ENCODE measurements around the gene DPH1.
A peak's percentile ranks its signal among the peaks of the same experiment; 100 is the strongest.

Gene DPH1

DNA sequence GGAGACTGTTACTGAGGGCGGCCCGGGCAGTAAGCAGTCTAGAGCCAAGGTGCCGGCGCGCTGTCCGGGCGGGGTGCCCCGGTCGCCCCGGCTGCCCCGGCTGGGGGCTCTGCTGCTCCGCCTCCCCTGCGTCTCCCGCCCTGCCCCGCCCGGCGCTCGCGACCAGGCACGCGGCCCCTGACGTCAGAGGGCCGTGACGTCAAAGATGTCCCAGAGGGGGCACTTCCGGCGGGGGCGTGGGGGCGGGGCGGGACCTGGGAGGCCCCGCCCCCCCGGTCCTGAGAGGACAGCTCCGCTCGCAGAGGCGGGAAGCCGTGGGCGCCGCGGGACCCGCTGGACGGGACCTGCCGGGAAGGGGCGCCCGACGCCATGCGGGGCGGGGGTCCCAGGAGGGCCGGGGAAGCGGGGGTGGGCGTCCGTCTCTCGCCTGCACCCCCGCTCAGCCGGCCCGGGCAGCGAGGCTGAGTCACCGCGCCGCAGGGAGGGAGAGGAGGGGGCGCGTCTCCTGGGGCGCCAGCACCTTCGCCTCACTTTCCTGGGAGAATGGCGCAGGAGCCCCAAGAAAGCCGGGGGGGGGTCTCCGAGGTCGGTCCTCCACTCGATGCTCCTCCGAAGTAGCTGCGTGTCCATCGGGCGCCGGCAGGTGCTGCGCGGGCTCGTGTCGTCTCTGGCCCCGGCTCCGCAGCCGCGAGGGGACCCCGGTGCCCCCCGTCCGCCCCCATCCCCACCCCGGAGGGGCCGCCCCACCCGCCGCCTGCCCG, 20.5 kb downstream of the DPH1 start:
- DNase-seq = peak; percentile 77

- DNase-seq = no peak
Observed at GRCh38 chr17:2051061-2051932, 21.3 kb downstream of the DPH1 start.

DNA sequence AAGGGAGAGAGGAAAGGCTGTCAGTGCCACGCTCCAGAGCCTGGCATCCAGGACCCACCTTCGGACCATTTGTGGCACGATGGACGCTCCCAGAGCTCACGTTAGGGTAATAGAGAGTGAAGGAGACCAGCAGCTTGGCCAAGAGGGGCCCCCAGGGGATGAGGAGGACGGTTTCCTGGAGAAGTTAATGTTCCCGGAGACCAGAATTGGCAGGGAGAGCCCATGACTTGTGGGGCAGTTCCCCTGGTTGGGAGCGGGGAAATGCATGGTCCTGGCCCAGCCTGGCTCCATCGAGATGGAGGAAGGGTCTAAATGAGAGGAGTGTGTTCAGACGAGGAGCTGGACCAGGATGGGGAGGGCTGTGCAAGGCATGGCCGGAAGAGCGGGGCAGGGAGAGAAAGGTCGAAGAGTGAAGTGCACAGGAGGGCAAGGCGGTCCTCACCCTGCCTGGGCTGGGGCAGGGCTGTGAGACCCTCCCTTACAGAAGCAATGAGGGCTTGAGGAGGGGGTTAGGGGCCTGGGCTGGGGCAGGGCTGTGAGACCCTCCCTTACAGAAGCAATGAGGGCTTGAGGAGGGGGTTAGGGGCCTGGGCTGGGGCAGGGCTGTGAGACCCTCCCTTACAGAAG, 22.1 kb downstream of the DPH1 start:
- DNase-seq = no peak

- DNase-seq = peak; percentile 82
Observed at GRCh38 chr17:2053380-2054261, 23.7 kb downstream of the DPH1 start.

- peak; percentile 54 for DNase-seq
Observed at GRCh38 chr17:2054262-2054511, 24.2 kb downstream of the DPH1 start.

DNA sequence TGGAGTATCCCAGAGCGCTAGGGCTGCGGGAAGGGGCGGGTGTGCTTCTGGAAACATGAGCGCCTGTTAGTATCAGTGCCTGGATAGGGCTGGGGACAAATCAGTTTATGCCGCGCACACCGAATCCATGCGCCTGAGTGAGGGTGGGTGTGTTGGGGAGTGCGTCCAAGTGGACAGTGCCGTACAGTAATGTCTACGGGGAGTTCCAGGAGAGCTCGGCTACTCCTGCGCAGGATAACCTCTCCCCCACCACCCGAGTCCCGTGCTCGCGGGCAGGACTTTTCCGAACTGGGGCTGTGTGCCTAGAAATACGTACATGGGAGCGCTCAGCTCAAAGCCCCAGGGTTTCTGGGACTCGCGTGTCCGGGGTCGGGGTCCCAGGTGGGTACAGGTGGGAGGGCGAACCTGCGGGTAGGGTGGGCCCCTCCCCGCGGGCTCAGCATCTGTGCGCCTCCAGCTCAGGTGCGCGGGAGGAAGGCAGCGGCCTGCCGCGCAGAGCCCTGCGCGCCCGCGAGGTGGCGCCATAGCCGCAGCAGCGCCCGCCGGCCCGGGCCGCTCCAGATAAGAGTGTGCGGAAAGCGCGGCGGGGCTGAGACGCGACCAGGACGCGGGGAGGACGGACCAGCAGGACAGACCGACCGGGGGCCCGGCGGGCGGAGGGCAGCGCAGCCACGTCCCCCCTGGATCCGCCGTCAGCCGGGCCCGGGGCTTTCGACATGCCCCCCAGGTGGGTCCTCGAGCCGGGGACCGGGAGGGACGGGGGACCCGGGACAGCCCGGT, 24.7 kb downstream of the DPH1 start, which contains the start of gene HIC1:
Gene HIC1 (plus strand): TSS at position 592 of the 780 bp plus-strand sequence. CDS start 1,588 bp downstream, outside the sequence.
- DNase-seq = peak; percentile 71

DNA sequence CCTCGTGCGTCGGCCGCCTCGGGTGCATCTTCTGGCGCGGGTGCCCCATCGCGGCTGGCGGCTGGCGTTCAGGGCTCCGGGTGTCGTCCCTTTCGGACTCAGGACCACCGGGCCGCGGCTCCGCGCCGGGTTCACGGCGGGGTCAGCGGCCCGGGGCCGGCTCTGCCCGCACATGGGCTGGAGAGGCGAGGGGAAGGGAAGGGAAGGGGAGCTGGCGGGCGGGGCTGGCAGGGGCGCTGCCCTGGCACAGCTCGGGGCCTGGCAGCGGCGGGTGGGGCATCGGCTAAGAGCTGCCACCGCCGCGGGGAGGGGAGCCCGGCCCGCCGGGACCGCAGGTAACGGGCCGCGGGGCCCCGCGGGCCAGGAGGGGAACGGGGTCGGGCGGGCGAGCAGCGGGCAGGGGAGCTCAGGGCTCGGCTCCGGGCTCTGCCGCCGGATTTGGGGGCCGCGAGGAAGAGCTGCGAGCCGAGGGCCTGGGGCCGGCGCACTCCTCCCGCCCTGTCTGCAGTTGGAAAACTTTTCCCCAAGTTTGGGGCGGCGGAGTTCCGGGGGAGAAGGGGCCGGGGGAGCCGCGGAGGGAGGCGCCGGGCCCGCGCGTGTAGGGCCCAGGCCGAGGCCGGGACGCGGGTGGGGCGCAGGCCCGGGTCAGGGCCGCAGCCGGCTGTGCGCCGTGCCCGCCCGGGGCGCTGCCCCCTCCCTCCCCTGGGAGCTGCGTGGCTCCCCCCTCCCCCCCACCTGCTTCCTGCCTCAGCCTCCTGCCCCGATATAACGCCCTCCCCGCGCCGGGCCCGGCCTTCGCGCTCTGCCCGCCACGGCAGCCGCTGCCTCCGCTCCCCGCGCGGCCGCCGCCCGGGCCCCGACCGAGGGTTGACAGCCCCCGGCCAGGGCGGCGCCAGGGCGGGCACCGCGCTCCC, 25.6 kb downstream of the DPH1 start:
- DNase-seq = no peak

DNA sequence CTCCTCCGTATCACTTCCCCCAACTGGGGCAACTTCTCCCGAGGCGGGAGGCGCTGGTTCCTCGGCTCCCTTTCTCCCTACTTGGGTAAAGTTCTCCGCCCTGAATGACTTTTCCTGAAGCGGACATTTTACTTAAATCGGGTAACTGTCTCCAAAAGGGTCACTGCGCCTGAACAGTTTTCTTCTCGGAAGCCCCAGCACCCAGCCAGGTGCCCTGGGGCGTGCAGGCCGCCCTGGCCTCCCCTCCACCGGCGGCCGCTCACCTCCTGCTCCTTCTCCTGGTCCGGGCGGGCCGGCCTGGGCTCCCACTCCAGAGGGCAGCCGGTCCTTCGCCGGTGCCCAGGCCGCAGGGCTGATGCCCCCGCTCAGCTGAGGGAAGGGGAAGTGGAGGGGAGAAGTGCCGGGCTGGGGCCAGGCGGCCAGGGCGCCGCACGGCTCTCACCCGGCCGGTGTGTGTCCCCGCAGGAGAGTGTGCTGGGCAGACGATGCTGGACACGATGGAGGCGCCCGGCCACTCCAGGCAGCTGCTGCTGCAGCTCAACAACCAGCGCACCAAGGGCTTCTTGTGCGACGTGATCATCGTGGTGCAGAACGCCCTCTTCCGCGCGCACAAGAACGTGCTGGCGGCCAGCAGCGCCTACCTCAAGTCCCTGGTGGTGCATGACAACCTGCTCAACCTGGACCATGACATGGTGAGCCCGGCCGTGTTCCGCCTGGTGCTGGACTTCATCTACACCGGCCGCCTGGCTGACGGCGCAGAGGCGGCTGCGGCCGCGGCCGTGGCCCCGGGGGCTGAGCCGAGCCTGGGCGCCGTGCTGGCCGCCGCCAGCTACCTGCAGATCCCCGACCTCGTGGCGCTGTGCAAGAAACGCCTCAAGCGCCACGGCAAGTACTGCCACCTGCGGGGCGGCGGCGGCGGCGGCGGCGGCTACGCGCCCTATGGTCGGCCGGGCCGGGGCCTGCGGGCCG, 26.5 kb downstream of the DPH1 start:
- no peak for DNase-seq

DNA sequence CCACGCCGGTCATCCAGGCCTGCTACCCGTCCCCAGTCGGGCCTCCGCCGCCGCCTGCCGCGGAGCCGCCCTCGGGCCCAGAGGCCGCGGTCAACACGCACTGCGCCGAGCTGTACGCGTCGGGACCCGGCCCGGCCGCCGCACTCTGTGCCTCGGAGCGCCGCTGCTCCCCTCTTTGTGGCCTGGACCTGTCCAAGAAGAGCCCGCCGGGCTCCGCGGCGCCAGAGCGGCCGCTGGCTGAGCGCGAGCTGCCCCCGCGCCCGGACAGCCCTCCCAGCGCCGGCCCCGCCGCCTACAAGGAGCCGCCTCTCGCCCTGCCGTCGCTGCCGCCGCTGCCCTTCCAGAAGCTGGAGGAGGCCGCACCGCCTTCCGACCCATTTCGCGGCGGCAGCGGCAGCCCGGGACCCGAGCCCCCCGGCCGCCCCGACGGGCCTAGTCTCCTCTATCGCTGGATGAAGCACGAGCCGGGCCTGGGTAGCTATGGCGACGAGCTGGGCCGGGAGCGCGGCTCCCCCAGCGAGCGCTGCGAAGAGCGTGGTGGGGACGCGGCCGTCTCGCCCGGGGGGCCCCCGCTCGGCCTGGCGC, 27.3 kb downstream of the DPH1 start:
- no peak for DNase-seq

GRCh38 chr17:2057760-2058585, 28.0 kb downstream of the DPH1 start:
- no peak for DNase-seq

DNA sequence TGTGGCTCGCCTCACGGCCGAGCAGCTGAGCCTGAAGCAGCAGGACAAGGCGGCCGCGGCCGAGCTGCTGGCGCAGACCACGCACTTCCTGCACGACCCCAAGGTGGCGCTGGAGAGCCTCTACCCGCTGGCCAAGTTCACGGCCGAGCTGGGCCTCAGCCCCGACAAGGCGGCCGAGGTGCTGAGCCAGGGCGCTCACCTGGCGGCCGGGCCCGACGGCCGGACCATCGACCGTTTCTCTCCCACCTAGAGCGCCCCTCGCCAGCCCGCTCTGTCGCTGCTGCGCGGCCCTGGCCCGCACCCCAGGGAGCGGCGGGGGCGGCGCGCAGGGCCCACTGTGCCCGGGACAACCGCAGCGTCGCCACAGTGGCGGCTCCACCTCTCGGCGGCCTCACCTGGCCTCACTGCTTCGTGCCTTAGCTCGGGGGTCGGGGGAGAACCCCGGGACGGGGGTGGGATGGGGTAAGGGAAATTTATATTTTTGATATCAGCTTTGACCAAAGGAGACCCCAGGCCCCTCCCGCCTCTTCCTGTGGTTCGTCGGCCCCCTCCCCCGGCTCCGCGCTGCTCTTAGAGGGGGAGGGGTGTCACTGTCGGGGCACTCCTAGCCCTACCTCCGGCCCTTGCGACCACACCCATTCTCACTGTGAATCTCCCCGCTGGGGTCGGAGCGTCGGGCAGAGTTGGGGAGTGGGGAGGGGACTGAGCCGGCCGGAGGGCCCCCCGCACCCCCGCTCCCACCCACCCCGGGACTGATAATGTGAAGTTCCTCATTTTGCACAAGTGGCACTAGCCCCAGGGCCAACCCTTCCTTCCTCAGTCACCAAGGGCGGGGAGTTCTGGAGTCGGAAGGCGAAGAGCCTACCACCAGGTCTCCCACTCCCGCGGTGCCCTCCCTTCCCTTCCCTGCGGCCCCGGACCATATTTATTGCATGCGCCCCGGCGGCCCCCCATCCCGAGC, 28.9 kb downstream of the DPH1 start:
- DNase-seq = no peak

DNA sequence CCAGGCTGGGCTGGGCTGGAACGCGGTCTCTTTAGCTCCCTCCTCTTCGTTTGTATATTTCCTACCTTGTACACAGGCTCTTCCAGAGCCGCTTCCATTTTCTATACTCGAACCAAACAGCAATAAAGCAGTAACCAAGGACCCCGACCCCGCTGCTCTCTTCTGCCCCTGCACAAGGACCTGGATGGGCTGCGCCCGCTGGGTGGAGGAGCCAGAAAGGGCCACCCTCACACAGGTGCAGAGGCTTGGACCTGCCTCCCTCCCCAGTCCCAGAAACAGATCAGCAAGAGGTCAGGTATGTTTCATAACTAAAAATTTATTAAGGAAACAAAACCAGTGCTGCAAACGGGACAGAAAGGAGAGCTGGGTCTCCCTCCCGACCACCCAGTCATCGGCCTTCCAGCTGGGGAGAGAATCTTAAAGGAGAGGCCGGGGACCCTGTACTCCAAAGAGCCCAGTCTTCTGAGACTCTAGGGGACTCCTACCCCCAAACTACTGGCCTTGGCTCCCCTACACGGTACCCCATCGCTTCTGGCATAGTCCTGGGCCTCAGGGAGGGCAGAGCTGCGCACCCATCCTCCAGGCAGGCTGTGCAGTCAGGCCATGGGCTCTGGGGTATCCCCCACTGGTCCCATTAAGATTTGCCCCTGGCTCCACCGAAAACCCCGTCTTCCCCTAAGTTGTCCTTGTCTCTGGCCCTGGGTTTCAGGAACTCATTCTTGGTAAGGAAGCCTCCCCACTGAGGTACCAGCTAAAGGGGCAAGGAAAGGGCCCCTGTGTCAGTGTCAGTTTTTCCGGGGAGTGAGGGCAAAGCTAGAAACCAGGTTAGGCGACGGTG, 29.8 kb downstream of the DPH1 start:
- DNase-seq = no peak

GRCh38 chr17:2060385-2060658, 30.4 kb downstream of the DPH1 start:
- DNase-seq = no peak

DNA sequence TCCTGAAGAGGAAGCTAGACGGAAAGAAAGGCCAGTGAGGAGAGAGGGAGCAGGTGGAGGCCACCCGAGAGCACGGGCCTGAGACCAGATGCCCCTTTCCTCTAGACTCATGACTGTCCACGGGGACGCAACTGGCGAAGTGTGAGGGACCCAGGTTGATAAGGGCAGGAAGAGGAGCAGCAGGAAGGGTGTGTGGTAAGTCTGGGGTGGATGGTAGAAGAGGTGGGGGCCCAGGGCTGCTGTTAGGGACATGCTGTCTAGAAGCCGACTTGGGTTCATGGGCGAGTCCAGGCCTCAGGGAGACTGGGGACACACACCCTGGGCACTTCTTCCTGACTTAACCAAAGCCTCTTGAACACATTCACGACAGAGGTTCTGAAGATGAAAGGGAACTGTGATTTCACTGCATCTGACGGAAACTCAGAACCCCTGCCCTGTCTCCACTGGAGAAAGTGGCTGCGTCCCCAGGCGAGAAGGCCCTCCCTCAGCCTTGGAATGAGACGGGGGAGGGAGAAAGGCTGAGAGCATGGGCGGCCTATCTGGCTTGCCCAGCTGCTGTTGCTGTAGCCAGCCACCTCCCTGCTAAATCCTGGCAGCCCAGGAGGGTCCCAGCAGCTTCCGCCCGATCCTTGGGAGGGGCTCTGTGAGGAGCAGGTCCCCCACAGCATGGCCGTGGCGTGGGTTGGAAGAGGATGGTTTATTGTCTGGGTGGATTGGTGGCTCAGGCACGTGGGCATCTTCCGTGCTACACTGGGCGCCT, 30.9 kb downstream of the DPH1 start:
- DNase-seq = no peak

DNA sequence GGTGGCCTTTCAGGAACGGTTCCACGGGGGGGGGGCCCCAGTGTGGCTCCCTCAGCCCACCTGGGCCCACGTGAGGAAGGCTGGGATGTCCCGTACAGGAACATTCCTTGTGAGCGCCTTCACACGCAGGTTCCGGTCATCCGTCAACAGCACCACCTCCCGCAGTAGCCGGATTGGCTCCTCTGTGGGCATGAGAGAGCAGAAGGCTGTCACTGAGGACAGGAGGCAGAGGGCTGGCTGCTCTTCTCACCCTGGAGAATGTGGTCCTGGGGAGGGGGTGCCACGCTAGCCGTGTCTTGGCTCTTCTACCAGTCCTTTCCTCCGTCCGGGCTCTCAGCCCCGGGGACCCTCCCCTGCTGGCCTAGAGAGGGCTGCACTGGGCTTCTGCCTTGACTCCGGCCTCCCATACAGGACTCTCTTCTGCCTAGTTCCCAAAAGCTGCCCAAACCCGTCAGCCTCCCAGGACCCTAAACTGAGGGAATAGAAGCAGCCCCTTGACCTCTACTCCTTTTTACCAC, 31.5 kb downstream of the DPH1 start:
- no peak for DNase-seq

Data from T1000 (cell line).